ENCODE measurements around the gene DLG2. TPM values are rescaled to one million over a fixed set of nuclear protein-coding genes. Genes with fewer than 3 reads are reported as not detected.
"Not testable (repeated sequence)": the region's sequence is repeated elsewhere in the genome, so short reads cannot be mapped to it uniquely, and the experiment has no call there.

Gene DLG2
- total RNA-seq, 3 donors from 2014 or later: 4.3 to 12.3 (median 6.9) TPM

DNA sequence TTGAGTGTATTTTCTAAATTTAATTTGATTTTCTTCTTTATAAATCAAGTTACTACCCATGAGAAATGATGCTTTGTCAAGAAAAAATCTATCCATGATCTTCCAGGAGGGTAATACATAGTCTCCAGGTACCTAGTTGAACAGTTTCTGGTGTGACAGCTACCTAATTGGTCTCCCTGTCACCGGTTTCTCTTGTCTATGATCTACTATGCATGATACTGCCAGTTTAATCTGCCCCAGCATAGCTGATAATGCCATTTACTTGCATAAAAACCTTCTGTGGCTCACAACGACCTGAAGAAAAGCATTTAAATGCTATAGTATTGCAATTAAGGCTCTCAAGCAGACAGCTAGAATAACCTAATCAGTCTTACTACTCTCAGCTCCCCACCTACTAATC is 349.5 kb downstream of the DLG2 start:
- no peak overlapping the region for H3K27ac ChIP-seq
- H3K9me3 ChIP-seq: peaks cover 4 to 5% of the 10 kb centered on the region in 2 donors
- intact Hi-C loops (cut with DNase I; ENCODE audit: low total_unique reads): no loop called here
- no peak overlapping the region for H3K4me3 ChIP-seq
- no peak for TF ChIP-seq POLR2AphosphoS5 (IDR thresholded peaks at IDR 0.05)
- no peak for TF ChIP-seq POLR2A (IDR thresholded peaks at IDR 0.05)
- TF ChIP-seq CTCF (IDR thresholded peaks at IDR 0.05): no peak
- DNase-seq (ENCODE audit: low spot score in 2 of 2): no peak
- no peaks in the 10 kb centered on the region for H3K4me1 ChIP-seq
- no peaks in the 10 kb centered on the region for H3K36me3 ChIP-seq
- H3K27me3 ChIP-seq: no peaks in the 10 kb centered on the region

DNA sequence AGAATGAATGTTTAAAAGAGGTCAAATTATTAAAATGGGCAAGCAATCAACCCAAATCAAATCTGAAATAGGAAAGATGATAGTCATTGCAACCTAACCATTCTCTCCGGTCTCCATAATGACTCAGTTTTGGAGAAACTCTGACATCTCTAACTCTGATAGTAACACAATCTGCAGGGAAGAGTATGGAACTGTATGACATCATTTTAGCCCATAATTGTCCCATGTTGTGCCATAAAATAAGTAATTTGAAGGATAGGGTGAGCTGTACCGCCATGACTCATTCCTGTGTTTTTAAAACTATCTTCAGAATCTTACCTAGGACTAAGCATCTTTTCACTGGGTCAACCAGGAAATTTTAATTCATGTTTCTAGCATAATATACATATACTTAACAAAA is 350.8 kb downstream of the DLG2 start:
- no peak for TF ChIP-seq POLR2A (IDR thresholded peaks at IDR 0.05)
- no peak for TF ChIP-seq POLR2AphosphoS5 (IDR thresholded peaks at IDR 0.05)
- TF ChIP-seq CTCF (IDR thresholded peaks at IDR 0.05): no peak
- intact Hi-C loops (cut with DNase I; ENCODE audit: low total_unique reads): no loop called here
- Histone ChIP-seq H3K4me3 (no peak overlapping the region), H3K27me3 (no peaks in the 10 kb centered on the region), H3K4me1 (no peaks in the 10 kb centered on the region), H3K9me3 (peaks cover 5 to 6% of the 10 kb centered on the region in 2 donors), H3K27ac (no peak overlapping the region), H3K36me3 (no peaks in the 10 kb centered on the region)
- no peak for DNase-seq (ENCODE audit: low spot score in 2 of 2)

DNA sequence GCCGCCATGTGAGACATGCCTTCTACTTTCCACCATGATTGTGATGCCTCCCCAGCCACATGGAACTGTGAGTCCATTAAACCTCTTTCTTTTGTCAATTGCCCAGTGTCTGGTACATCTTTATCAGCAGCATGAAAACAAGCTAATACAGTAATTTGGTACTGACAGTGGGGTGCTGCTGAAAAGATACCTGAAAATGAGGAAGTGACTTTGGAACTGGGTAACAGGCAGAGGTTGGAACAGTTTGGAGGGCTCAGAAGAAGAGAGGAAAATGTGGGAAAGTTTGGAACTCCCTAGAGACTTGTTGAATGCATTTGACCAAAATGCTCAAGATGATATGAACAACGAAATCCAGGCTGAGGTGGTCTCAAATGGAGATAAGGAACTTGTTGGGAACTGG is 356.8 kb downstream of the DLG2 start:
- H3K27me3 ChIP-seq; intact Hi-C loops (cut with DNase I; ENCODE audit: low total_unique reads); DNase-seq (ENCODE audit: low spot score in 2 of 2); H3K4me3 ChIP-seq; H3K27ac ChIP-seq; H3K4me1 ChIP-seq; H3K36me3 ChIP-seq: not testable (repeated sequence)
- peaks cover 5 to 15% of the 10 kb centered on the region in 2 donors for H3K9me3 ChIP-seq

DNA sequence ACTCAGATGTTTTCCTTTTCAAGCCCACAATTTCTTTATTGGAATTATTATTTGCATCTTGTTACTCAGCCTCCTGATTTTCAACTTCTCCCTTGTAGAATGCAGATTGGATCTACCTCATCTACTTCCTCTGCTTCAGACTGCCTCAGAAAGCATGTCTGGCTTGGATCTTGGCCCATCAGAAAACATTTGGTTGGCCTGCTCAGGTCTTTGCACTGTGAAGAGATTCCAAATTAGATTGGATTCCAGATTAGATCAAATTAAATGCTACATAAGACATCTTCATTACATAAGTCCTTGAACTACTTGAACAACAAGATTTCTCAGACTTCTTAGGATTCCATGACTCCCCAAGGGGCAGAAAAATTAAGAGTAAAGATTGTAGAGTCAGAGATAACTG is 358.0 kb downstream of the DLG2 start:
- Histone ChIP-seq H3K27me3 (no peaks in the 10 kb centered on the region), H3K4me1 (no peaks in the 10 kb centered on the region), H3K9me3 (peaks cover 0 to 11% of the 10 kb centered on the region in 2 donors), H3K36me3 (no peaks in the 10 kb centered on the region), H3K27ac (no peak overlapping the region), H3K4me3 (no peak overlapping the region)
- no peak for DNase-seq (ENCODE audit: low spot score in 2 of 2)
- no peak for TF ChIP-seq POLR2A (IDR thresholded peaks at IDR 0.05)
- no peak for TF ChIP-seq POLR2AphosphoS5 (IDR thresholded peaks at IDR 0.05)
- no peak for TF ChIP-seq CTCF (IDR thresholded peaks at IDR 0.05)
- intact Hi-C loops (cut with DNase I; ENCODE audit: low total_unique reads): no loop called here

DNA sequence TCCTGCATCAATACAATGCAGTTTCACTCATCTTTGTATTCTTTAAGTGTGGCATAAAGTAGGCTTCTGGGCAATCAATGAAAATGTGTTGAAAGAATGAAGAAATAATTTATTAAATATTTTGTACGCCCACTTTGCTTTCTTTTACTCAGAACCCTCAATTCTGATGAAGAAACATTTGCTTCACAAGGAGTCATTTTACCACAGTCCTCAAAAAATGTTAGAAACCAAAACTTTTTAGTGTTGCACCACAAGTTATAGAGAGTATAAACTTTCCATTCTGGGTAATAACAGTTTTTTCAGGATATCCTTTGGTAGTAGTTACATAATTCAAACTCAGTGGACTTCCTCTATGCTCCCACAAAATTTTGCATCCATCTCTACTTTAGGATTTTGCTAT is 360.5 kb downstream of the DLG2 start:
- TF ChIP-seq POLR2AphosphoS5 (IDR thresholded peaks at IDR 0.05) (no peak), CTCF (IDR thresholded peaks at IDR 0.05) (no peak), POLR2A (IDR thresholded peaks at IDR 0.05) (no peak)
- no peak for DNase-seq (ENCODE audit: low spot score in 2 of 2)
- no peaks in the 10 kb centered on the region for H3K36me3 ChIP-seq
- H3K9me3 ChIP-seq: peaks cover 0 to 11% of the 10 kb centered on the region in 2 donors
- H3K27ac ChIP-seq: no peak overlapping the region
- H3K4me1 ChIP-seq: no peaks in the 10 kb centered on the region
- H3K27me3 ChIP-seq: no peaks in the 10 kb centered on the region
- intact Hi-C loops (cut with DNase I; ENCODE audit: low total_unique reads): no loop called here
- H3K4me3 ChIP-seq: no peak overlapping the region

DNA sequence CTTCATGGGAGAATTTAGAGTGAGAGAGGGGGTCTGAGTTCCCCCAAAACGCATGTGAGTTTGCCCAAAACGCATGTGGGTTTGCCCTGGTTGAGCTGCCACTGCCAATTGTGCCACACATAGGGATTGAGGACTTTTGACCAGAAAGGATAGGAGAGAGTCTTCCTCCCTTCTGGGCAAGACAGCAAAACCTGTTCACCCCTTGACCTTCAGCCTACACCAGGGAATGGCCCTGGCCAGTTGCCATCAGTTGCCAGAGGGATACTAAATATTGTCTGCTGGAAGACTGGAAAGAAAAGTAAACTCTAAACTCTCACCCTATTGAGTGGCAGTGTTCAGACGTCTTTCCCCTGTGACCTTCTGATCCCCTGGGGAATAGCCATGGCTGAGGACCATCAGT is 363.8 kb downstream of the DLG2 start:
- no peak for TF ChIP-seq POLR2AphosphoS5 (IDR thresholded peaks at IDR 0.05)
- no peak for TF ChIP-seq POLR2A (IDR thresholded peaks at IDR 0.05)
- TF ChIP-seq CTCF (IDR thresholded peaks at IDR 0.05): no peak
- no peaks in the 10 kb centered on the region for H3K27me3 ChIP-seq
- no peak for DNase-seq (ENCODE audit: low spot score in 2 of 2)
- H3K36me3 ChIP-seq: no peaks in the 10 kb centered on the region
- intact Hi-C loops (cut with DNase I; ENCODE audit: low total_unique reads): no loop called here
- H3K27ac ChIP-seq: no peak overlapping the region
- H3K9me3 ChIP-seq: peaks cover 0 to 3% of the 10 kb centered on the region in 2 donors
- H3K4me1 ChIP-seq: no peaks in the 10 kb centered on the region
- no peak overlapping the region for H3K4me3 ChIP-seq
